ENCODE data around the gene ONECUT3.

GRCh38 chr19:1796395-1797142 is 43.3 kb downstream of the ONECUT3 start:
- TF ChIP-seq, protein P1, sequence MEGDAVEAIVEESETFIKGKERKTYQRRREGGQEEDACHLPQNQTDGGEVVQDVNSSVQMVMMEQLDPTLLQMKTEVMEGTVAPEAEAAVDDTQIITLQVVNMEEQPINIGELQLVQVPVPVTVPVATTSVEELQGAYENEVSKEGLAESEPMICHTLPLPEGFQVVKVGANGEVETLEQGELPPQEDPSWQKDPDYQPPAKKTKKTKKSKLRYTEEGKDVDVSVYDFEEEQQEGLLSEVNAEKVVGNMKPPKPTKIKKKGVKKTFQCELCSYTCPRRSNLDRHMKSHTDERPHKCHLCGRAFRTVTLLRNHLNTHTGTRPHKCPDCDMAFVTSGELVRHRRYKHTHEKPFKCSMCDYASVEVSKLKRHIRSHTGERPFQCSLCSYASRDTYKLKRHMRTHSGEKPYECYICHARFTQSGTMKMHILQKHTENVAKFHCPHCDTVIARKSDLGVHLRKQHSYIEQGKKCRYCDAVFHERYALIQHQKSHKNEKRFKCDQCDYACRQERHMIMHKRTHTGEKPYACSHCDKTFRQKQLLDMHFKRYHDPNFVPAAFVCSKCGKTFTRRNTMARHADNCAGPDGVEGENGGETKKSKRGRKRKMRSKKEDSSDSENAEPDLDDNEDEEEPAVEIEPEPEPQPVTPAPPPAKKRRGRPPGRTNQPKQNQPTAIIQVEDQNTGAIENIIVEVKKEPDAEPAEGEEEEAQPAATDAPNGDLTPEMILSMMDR (IDR thresholded peaks at IDR 0.05) = no peak
- no peak for TF ChIP-seq POLR2A (IDR thresholded peaks at IDR 0.05)
